H1 (cell line): ENCODE results near the gene PACSIN1. TPM values are rescaled to one million over a fixed set of nuclear protein-coding genes. Genes with fewer than 3 reads are reported as not detected.

ENCODE experiments used
- CTCF ChIA-PET: fragments of 300-600 bp; sonication (Branson Sonifier 250); formaldehyde crosslinking; loops from one replicate; lab custom pipeline; 2021; ENCODE audit not compliant: partially characterized antibody; lab: Charles Lee
- POLR2A ChIA-PET: fragments of 300-600 bp; sonication (Branson Sonifier 250); formaldehyde crosslinking; loops from one replicate; lab custom pipeline; 2021; ENCODE audit warnings: inconsistent platforms; ENCODE audit not compliant: partially characterized antibody; lab: Charles Lee
- DNase-seq, 2 experiments: peaks; one replicate each; pipeline versions ENCODE4 v3.0.0 to v3.0.0-alpha.2; 2010 to 2022; ENCODE audit warnings: low spot score in 2 of 2, low read depth in 1 of 2, mixed read lengths in 1 of 2
- FAIRE-seq: peaks from 2 replicates; lab custom pipeline; 2011; peaks lifted over from hg19 to GRCh38; lab: Jason Lieb, UNC
- H2AFZ ChIP-seq: 2 replicates; pipeline ENCODE4 v1.8.1; 2012; ENCODE audit warnings: low read length, inconsistent platforms
- H2AK5ac ChIP-seq: 2 replicates; pipeline ENCODE4 v1.6.1; 2013; ENCODE audit warnings: low read depth, low read length
- H2BK120ac ChIP-seq: replicated peaks from 2 replicates; pipeline ENCODE3; 2013; ENCODE audit warnings: low read depth, low read length, inconsistent platforms
- H2BK12ac ChIP-seq: 2 replicates; pipeline ENCODE4 v1.6.1; 2013; ENCODE audit warnings: low read depth, low read length
- H2BK15ac ChIP-seq: 2 replicates; pipeline ENCODE4 v1.6.1; 2013; ENCODE audit warnings: low read length
- H2BK20ac ChIP-seq: 2 replicates; pipeline ENCODE4 v1.6.1; 2013; ENCODE audit warnings: low read length
- H2BK5ac ChIP-seq: 2 replicates; pipeline ENCODE4 v1.6.1; 2013; ENCODE audit warnings: low read depth, low read length
- H3K14ac ChIP-seq: 2 replicates; pipeline ENCODE4 v1.6.1; 2013; ENCODE audit warnings: inconsistent platforms; ENCODE audit not compliant: insufficient read length
- H3K18ac ChIP-seq: 2 replicates; pipeline ENCODE4 v1.6.1; 2013; ENCODE audit warnings: low read length; ENCODE audit errors: extremely low read depth
- H3K23ac ChIP-seq: 2 replicates; pipeline ENCODE4 v1.6.1; 2013; ENCODE audit warnings: inconsistent platforms; ENCODE audit not compliant: insufficient read length
- H3K23me2 ChIP-seq: 2 replicates; pipeline ENCODE4 v1.6.1; 2013; ENCODE audit warnings: low read depth, low read length
- H3K27ac ChIP-seq: 2 replicates; pipeline ENCODE4 v1.6.1; 2011; ENCODE audit warnings: low read depth, low read length, inconsistent platforms
- H3K27me3 ChIP-seq, 4 experiments: replicated peaks in 1 of 4; 1 replicate in 1 of 4; 2 replicates in 3 of 4; pipeline versions ENCODE4 v1.6.1 to v1.8.1; 2011 to 2013; ENCODE audit warnings: low read length in 3 of 4, mild to moderate bottlenecking in 3 of 4, inconsistent platforms in 2 of 4, mixed read lengths in 2 of 4, moderate library complexity in 1 of 4; ENCODE audit not compliant: control insufficient read depth in 3 of 4, insufficient read depth in 3 of 4; ENCODE audit errors: extremely low read depth in 1 of 4
- H3K36me3 ChIP-seq, 4 experiments: 2 replicates each; pipeline versions ENCODE4 v1.6.1 to v1.8.1; 2011 to 2013; ENCODE audit warnings: mild to moderate bottlenecking in 4 of 4, low read length in 3 of 4, moderate library complexity in 2 of 4, control low read depth in 1 of 4, inconsistent platforms in 1 of 4; ENCODE audit not compliant: insufficient read depth in 4 of 4, control insufficient read depth in 2 of 4
- H3K4ac ChIP-seq: replicated peaks from 2 replicates; pipeline ENCODE3; 2013; ENCODE audit warnings: low read length, low read depth, mixed read lengths, inconsistent platforms; ENCODE audit not compliant: insufficient read length
- H3K4me1 ChIP-seq, 4 experiments: replicated peaks in 1 of 4; 1 replicate in 1 of 4; 2 replicates in 3 of 4; pipeline versions ENCODE4 v1.6.1 to v1.8.1; 2011 to 2013; ENCODE audit warnings: low read length in 3 of 4, inconsistent platforms in 2 of 4, mixed read lengths in 1 of 4; ENCODE audit not compliant: insufficient read depth in 4 of 4, control insufficient read depth in 3 of 4
- H3K4me2 ChIP-seq, 2 experiments: 2 replicates each; pipeline versions ENCODE4 v1.6.1 to v1.8.1; 2011 to 2013; ENCODE audit warnings: low read depth in 2 of 2, low read length in 2 of 2, control low read depth in 1 of 2, inconsistent platforms in 1 of 2, mild to moderate bottlenecking in 1 of 2; ENCODE audit not compliant: insufficient read depth in 1 of 2
- H3K4me3 ChIP-seq, 4 experiments: fragments of 200-600, 300-600 bp in 1 of 4; sonication (generic), shearing (Covaris generic), sonication (Bioruptor Twin) in 1 of 4; 2 replicates each; pipeline versions ENCODE4 v1.5.1 to v1.8.1; 2011 to 2016; ENCODE audit warnings: low read length in 4 of 4, low read depth in 3 of 4, control low read depth in 2 of 4, inconsistent platforms in 2 of 4, mild to moderate bottlenecking in 2 of 4, mixed read lengths in 1 of 4, moderate library complexity in 1 of 4; ENCODE audit not compliant: insufficient read depth in 2 of 4; ENCODE audit errors: extremely low read depth in 1 of 4
- H3K56ac ChIP-seq: replicated peaks from 2 replicates; pipeline ENCODE3; 2013; ENCODE audit warnings: low read depth, mild to moderate bottlenecking, mixed read lengths, low read length, inconsistent platforms; ENCODE audit not compliant: insufficient read length
- H3K79me1 ChIP-seq: 2 replicates; pipeline ENCODE4 v1.6.1; 2013; ENCODE audit warnings: low read depth, low read length, control low read depth
- H3K79me2 ChIP-seq, 2 experiments: 2 replicates each; pipeline versions ENCODE4 v1.6.1 to v1.8.1; 2012 to 2013; ENCODE audit warnings: low read length in 2 of 2, mild to moderate bottlenecking in 2 of 2, inconsistent platforms in 1 of 2; ENCODE audit not compliant: insufficient read depth in 2 of 2, control insufficient read depth in 1 of 2
- H3K9ac ChIP-seq, 4 experiments: replicated peaks in 1 of 4; 1 replicate in 1 of 4; 2 replicates in 3 of 4; pipeline versions ENCODE4 v1.6.1 to v1.8.1; 2011 to 2013; ENCODE audit warnings: low read depth in 3 of 4, low read length in 3 of 4, control low read depth in 2 of 4, mild to moderate bottlenecking in 2 of 4, moderate library complexity in 2 of 4, inconsistent platforms in 1 of 4; ENCODE audit errors: extremely low read depth in 1 of 4
- H3K9me3 ChIP-seq, 2 experiments: 2 replicates each; pipeline versions ENCODE4 v1.6.1 to v1.8.1; 2012 to 2013; ENCODE audit warnings: mild to moderate bottlenecking in 2 of 2, moderate library complexity in 2 of 2, control low read depth in 1 of 2, inconsistent platforms in 1 of 2, low read depth in 1 of 2, low read length in 1 of 2, mixed read lengths in 1 of 2; ENCODE audit not compliant: insufficient read depth in 2 of 2
- H4K20me1 ChIP-seq, 2 experiments: replicated peaks in 1 of 2; 2 replicates each; pipeline versions ENCODE3 to v1.8.1; 2011 to 2013; ENCODE audit warnings: inconsistent platforms in 2 of 2, low read length in 2 of 2, mild to moderate bottlenecking in 1 of 2; ENCODE audit not compliant: insufficient read depth in 2 of 2, control insufficient read depth in 1 of 2
- H4K5ac ChIP-seq: 2 replicates; pipeline ENCODE4 v1.6.1; 2013; ENCODE audit warnings: low read length, low read depth, mixed read lengths, inconsistent platforms; ENCODE audit not compliant: insufficient read length
- H4K8ac ChIP-seq: 2 replicates; pipeline ENCODE4 v1.8.0; 2013; ENCODE audit warnings: mild to moderate bottlenecking, moderate library complexity, low read length, inconsistent platforms; ENCODE audit not compliant: insufficient read depth; ENCODE audit errors: extremely low read depth
- H4K91ac ChIP-seq: replicated peaks from 2 replicates; pipeline ENCODE3; 2013; ENCODE audit warnings: low read length, mixed read lengths, inconsistent platforms; ENCODE audit not compliant: insufficient read length
- KDM5A ChIP-seq: fragments of 200-600 bp; IDR thresholded peaks from 2 replicates; pipeline ENCODE4 v1.7.1; 2012; ENCODE audit warnings: mild to moderate bottlenecking, low read length, inconsistent platforms, mixed read lengths
- RAD21 ChIP-seq, 2 experiments: IDR thresholded peaks in 1 of 2; conservative IDR thresholded peaks in 1 of 2; 2 replicates each; pipeline ENCODE4 v1.6.1; 2011; ENCODE audit warnings: low read depth in 2 of 2, low read length in 2 of 2, improper control_type of control experiment in 1 of 2, inconsistent platforms in 1 of 2, mild to moderate bottlenecking in 1 of 2, moderate library complexity in 1 of 2
- WGBS, 2 experiments: shearing (Covaris generic) in 1 of 2; methylation state at CpG; one replicate each; pipeline versions ENCODE4 v1.1.6 to v1.1.7; 2013 to 2015; ENCODE audit warnings: low lambda C conversion rate in 2 of 2, mixed read lengths in 2 of 2, inconsistent platforms in 1 of 2, low coverage in 1 of 2, missing lambda C conversion rate in 1 of 2; ENCODE audit not compliant: insufficient replicate concordance in 2 of 2, insufficient coverage in 1 of 2, insufficient read length in 1 of 2; ENCODE audit errors: extremely low coverage in 1 of 2, missing lambda C conversion rate in 1 of 2; 5-methylcytosine and 5-hydroxymethylcytosine counted together
- polyA plus RNA-seq, 7 experiments: library from polyadenylated mRNA; depleted of rRNA in 3 of 7; stranded (reverse) in 5 of 7; unstranded in 2 of 7; fragments of >200 nt in 5 of 7; fragments of 200-250 nt in 2 of 7; gene quantifications; 1 replicate in 5 of 7; 2 replicates in 1 of 7; 4 replicates in 1 of 7; pipeline versions ENCODE4 v1.2.1 to v1.2.3, GENCODE V29; 2011 to 2013; ENCODE audit warnings: missing spikeins in 2 of 7, mixed read lengths in 2 of 7
- total RNA-seq: library from RNA; stranded (reverse); fragmentation: NEBNext Ultra II Directional; extraction: Animal tissue kit (Norgen Biotek cat#: 25700); gene quantifications from 2 replicates; pipeline ENCODE4 v1.2.1, GENCODE V29; 2021

PACSIN1 gene
- total and polyA plus RNA-seq, 2 of the 8 experiments (the other 6 are each of a cell fraction or from before 2014, with no cell fraction given): 5.9 to 11.1 TPM

DNA sequence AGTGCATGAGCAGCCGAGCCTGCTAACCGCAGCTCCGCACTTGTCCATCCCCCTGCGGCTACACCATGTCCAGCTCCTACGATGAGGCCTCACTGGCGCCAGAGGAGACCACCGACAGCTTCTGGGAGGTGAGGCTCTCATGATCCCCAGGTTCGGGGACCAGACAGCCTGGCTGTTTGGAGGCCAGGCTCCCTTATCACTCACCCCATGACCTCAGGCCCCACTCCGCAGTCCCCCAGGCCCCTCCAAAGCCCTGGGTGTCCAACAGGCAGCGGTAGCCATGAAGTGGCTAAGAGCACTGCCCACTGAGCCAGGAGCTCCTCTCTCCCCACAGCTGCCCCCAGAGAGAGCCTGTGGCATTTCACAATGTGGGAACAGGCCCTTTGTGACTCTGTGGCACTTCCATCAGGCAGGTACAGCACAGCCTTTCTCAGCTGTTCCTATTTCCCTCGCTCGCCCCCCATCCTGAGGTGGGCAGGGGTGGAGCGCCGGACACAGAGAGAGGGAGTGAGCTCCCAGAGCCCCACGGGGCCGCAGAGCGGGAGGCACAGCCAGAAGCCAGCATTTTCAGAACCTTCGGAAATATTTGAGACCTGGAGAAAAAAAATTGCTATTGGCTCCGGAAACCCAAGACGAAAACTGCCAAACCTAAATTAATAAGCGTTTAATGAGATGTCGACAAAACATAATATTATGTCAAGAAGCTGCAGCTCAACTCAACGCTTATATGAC is 60.5 kb downstream of the PACSIN1 start:
- no peak overlapping the region for H4K5ac ChIP-seq
- no peaks in the 10 kb centered on the region for H4K20me1 ChIP-seq
- H2BK12ac ChIP-seq: 0 out of 2 replicates have a peak overlapping the region, but pooled peaks have one; percentile 17
- H3K4ac ChIP-seq: no peak overlapping the region
- no peak overlapping the region for H2BK5ac ChIP-seq
- TF ChIP-seq KDM5A: no peak
- TF ChIP-seq RAD21 (IDR thresholded peaks at IDR 0.05 in 1 of 2, conservative IDR thresholded peaks at IDR 0.05 in 1 of 2; ENCODE audit: low read depth in 2 of 2, low read length in 2 of 2): 0 out of 4 replicates have a peak, but pooled peaks of 1 of the 2 experiments have one; percentile 2
- no peaks in the 10 kb centered on the region for H3K79me1 ChIP-seq
- no peaks in the 10 kb centered on the region for H3K27me3 ChIP-seq
- no peaks in the 10 kb centered on the region; the same call in 1 of the 2 replicates for H3K23me2 ChIP-seq
- no peak for FAIRE-seq
- H4K91ac ChIP-seq: peak overlapping the region; percentile 60
- no peak overlapping the region for H3K27ac ChIP-seq
- H3K4me1 ChIP-seq: peaks cover 3 to 20% (median 9%) of the 10 kb centered on the region in 4 experiments
- H3K36me3 ChIP-seq: no peaks in the 10 kb centered on the region; a peak in 1 of 8 replicates
- H3K4me3 ChIP-seq: peak overlapping the region in 3 of 4 experiments; percentile 12 to 54 (median 14); a peak in 3 of 8 replicates
- 0 out of 2 replicates have a peak overlapping the region, but pooled peaks have one; percentile 61 for H2BK15ac ChIP-seq
- H3K79me2 ChIP-seq: no peaks in the 10 kb centered on the region
- H2BK20ac ChIP-seq: no peak overlapping the region
- 76% methylated on average over 21 of the region's 23 CpGs; no CpG with 5 or more reads in 1 of the 2 experiments for WGBS, 2 experiments
- ChIA-PET POLR2A (interaction anchor here (1.0 to 3.1 kb wide), 4 partner anchors 9 to 44 kb away, joined by 3 to 15 read pairs (median 4); no protein-coding TSS in a partner anchor), CTCF (interaction anchor here (0.7 to 8.4 kb wide), 15 partner anchors 8 to 86 kb away, joined by 3 to 79 read pairs (median 4); no protein-coding TSS in a partner anchor)
- no peak overlapping the region for H3K23ac ChIP-seq
- 0 out of 2 replicates have a peak overlapping the region, but pooled peaks have one; percentile 0 for H2AFZ ChIP-seq
- H3K4me2 ChIP-seq: peak overlapping the region; percentile 7 to 57; a peak in 3 of 4 replicates
- no peak overlapping the region for H3K56ac ChIP-seq
- DNase-seq: no peak
- no peak overlapping the region for H2BK120ac ChIP-seq
- no peak overlapping the region for H3K14ac ChIP-seq
- peak overlapping the region; percentile 83 for H4K8ac ChIP-seq
- no peak overlapping the region for H3K9ac ChIP-seq
- H3K9me3 ChIP-seq: no peaks in the 10 kb centered on the region
- no peak overlapping the region for H3K18ac ChIP-seq
- H2AK5ac ChIP-seq: no peak overlapping the region
